PFSK-1 (cell line): Measurements from ENCODE around the gene ACSL6.

Source experiments
- POLR2AphosphoS5 ChIP-seq: IDR thresholded peaks from 2 replicates; pipeline ENCODE4 v1.6.1; 2012; ENCODE audit warnings: low read depth, mild to moderate bottlenecking, control low read depth, low read length, moderate library complexity
- SIN3A ChIP-seq: IDR thresholded peaks from 2 replicates; pipeline ENCODE4 v1.6.1; 2012; ENCODE audit warnings: mild to moderate bottlenecking, low read length, moderate library complexity, borderline replicate concordance; ENCODE audit not compliant: insufficient read depth
- TAF1 ChIP-seq: IDR thresholded peaks from 2 replicates; pipeline ENCODE4 v1.6.1; 2012; ENCODE audit warnings: low read length, control low read depth, borderline replicate concordance; ENCODE audit not compliant: insufficient read depth
- TF ChIP-seq, protein P1 (sequence below), 2 experiments: IDR thresholded peaks; 2 replicates each; pipeline versions ENCODE4 v1.6.1 to v1.8.0; 2011 to 2012; ENCODE audit warnings: low read depth in 2 of 2, low read length in 2 of 2, control low read depth in 1 of 2, inconsistent platforms in 1 of 2, mild to moderate bottlenecking in 1 of 2, moderate library complexity in 1 of 2; ENCODE audit not compliant: insufficient read depth in 1 of 2

DNA sequence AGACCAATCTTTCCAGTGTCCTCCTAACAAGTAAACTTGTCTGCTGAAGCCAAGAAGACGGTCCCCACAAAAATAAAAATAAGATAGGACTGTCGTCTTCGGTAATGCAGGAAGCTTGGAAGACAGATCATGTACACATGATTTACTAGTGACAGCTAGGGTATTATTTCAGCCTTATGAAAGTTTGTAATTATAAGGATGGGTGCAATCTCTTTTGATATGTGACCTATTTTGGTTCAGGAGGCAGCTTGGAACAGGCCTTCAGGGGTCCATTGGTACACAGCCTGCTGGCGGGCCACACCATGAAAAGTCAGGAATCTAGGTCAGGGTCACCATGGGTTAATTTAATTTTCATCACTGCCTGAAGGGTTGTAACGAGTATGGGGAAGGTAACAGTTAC is 52.3 kb downstream of the ACSL6 start:
- TF ChIP-seq TAF1, result no peak
- no peak for TF ChIP-seq SIN3A
- TF ChIP-seq, protein P1, sequence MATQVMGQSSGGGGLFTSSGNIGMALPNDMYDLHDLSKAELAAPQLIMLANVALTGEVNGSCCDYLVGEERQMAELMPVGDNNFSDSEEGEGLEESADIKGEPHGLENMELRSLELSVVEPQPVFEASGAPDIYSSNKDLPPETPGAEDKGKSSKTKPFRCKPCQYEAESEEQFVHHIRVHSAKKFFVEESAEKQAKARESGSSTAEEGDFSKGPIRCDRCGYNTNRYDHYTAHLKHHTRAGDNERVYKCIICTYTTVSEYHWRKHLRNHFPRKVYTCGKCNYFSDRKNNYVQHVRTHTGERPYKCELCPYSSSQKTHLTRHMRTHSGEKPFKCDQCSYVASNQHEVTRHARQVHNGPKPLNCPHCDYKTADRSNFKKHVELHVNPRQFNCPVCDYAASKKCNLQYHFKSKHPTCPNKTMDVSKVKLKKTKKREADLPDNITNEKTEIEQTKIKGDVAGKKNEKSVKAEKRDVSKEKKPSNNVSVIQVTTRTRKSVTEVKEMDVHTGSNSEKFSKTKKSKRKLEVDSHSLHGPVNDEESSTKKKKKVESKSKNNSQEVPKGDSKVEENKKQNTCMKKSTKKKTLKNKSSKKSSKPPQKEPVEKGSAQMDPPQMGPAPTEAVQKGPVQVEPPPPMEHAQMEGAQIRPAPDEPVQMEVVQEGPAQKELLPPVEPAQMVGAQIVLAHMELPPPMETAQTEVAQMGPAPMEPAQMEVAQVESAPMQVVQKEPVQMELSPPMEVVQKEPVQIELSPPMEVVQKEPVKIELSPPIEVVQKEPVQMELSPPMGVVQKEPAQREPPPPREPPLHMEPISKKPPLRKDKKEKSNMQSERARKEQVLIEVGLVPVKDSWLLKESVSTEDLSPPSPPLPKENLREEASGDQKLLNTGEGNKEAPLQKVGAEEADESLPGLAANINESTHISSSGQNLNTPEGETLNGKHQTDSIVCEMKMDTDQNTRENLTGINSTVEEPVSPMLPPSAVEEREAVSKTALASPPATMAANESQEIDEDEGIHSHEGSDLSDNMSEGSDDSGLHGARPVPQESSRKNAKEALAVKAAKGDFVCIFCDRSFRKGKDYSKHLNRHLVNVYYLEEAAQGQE (IDR thresholded peaks at IDR 0.05; ENCODE audit: insufficient read depth in 1 of 2, low read depth in 2 of 2, low read length in 2 of 2), result no peak
- no peak for TF ChIP-seq POLR2AphosphoS5
